ENCODE measurements around the gene PPP2R2C. TPM values are rescaled to one million over a fixed set of nuclear protein-coding genes. Genes with fewer than 3 reads are reported as not detected.

Gene PPP2R2C
- total RNA-seq, 2 donors from 2014 or later: 0.05 to 0.35 TPM

GRCh38 chr4:6441758-6442157, 30.7 kb downstream of the PPP2R2C start:
- Histone ChIP-seq H3K4me1 (no peaks in the 10 kb centered on the region), H3K36me3 (no peaks in the 10 kb centered on the region), H3K9ac (ENCODE audit: low read depth in 2 of 2, low read length in 2 of 2) (no peak overlapping the region), H3K27ac (no peak overlapping the region), H3K27me3 (no peaks in the 10 kb centered on the region), H3K4me3 (no peak overlapping the region), H3K9me3 (no peaks in the 10 kb centered on the region)
- DNase-seq: no peak
- intact Hi-C loops (cut with DNase I): no loop called here
- no peak for TF ChIP-seq CTCF (IDR thresholded peaks at IDR 0.05)

DNA sequence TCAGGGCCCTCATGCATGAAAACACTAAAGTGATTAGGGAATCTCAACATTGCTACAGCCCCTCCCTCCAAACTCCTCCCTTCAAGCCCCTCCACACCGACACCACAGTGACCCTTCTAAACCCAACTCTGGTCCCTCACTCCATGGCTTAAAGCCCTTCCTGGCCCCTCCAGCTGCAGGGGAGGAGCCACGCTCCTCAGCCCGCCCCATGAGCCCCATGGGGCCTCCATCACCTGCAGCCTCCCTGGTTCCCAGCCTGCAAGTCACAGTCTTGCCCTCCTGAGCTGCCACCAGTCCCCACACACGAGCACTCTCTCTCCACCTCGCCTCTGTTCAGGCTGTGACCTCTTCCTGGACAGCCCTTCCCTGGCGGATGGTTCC, 31.2 kb downstream of the PPP2R2C start:
- Histone ChIP-seq H3K4me3 (no peak overlapping the region), H3K4me1 (no peaks in the 10 kb centered on the region), H3K27me3 (no peaks in the 10 kb centered on the region), H3K9me3 (no peaks in the 10 kb centered on the region), H3K9ac (ENCODE audit: low read depth in 2 of 2, low read length in 2 of 2) (no peak overlapping the region), H3K36me3 (no peaks in the 10 kb centered on the region), H3K27ac (no peak overlapping the region)
- no peak for TF ChIP-seq CTCF (IDR thresholded peaks at IDR 0.05)
- no peak for DNase-seq
- intact Hi-C loops (cut with DNase I): no loop called here

DNA sequence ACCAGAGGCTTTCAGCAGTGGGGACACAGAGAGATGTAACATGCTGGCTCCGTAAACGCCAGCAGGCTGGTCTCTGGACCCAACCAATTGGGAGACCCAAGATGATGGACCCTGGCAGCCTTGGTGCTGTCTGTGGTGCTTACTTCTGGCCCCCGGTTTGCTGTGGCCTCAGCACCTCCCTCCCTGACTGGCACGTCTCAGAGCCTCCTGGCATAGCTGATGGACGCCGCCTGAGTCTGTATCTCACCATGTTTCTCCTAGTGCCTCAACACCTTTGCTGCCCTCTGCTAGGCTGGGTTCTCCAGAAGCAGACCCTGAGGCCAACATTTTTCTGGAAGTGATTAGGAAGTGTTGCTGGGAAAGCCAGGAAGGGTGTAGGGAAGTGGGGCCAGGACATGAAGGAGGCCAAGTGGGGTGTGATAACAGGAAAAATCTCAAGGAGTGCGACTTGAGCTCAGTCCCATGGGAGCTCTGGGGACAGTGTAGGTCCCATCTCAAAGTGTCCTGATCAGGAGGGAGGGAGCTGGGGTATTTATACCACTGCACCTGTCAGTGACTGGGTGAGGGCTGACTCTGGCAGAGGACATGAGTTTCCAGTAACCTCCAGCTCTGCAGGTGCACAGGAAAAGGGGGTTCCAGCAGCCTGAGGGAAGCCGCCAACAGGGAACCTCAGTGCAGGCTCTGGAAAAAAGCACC, 31.8 kb downstream of the PPP2R2C start:
- Histone ChIP-seq H3K4me3 (no peak overlapping the region), H3K27ac (no peak overlapping the region), H3K9me3 (no peaks in the 10 kb centered on the region), H3K27me3 (no peaks in the 10 kb centered on the region), H3K9ac (ENCODE audit: low read depth in 2 of 2, low read length in 2 of 2) (no peak overlapping the region), H3K36me3 (no peaks in the 10 kb centered on the region), H3K4me1 (no peaks in the 10 kb centered on the region)
- DNase-seq: no peak
- no peak for TF ChIP-seq CTCF (IDR thresholded peaks at IDR 0.05)
- intact Hi-C loops (cut with DNase I): no loop called here

- Histone ChIP-seq H3K9ac (ENCODE audit: low read depth in 2 of 2, low read length in 2 of 2) (no peak overlapping the region), H3K36me3 (no peaks in the 10 kb centered on the region), H3K27ac (no peak overlapping the region), H3K4me3 (no peak overlapping the region), H3K27me3 (no peaks in the 10 kb centered on the region), H3K9me3 (no peaks in the 10 kb centered on the region), H3K4me1 (no peaks in the 10 kb centered on the region)
- no peak for TF ChIP-seq CTCF (IDR thresholded peaks at IDR 0.05)
- intact Hi-C loops (cut with DNase I): no loop called here
- no peak for DNase-seq
Measured at GRCh38 chr4:6439120-6439762, 33.2 kb downstream of the PPP2R2C start.

DNA sequence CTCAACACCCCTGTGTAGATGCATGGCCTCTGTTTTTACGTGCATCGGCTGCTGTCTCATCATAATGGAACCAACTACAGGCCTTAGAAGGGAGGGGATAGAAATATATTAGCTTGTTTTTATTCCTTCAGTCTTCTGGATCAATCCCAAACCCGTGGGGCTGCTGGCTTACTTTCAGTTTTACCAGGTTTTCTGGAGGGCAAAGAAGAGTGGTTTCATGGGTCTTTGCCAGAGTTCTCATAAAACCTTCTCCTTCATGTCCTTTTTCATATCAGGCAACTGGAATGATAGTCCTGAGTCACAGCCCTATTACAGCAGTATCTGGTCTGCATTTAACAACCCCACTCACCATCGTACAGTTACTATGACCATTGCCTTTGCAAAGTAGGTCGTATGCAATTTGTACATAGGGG, 34.6 kb downstream of the PPP2R2C start:
- no peak for TF ChIP-seq CTCF (IDR thresholded peaks at IDR 0.05)
- intact Hi-C loops (cut with DNase I): no loop called here

More for the DNA sequence above, 34.6 kb downstream of the PPP2R2C start:
- Histone ChIP-seq H3K4me1 (no peaks in the 10 kb centered on the region), H3K9ac (ENCODE audit: low read depth in 2 of 2, low read length in 2 of 2) (no peak overlapping the region), H3K27me3 (no peaks in the 10 kb centered on the region), H3K9me3 (no peaks in the 10 kb centered on the region), H3K36me3 (no peaks in the 10 kb centered on the region), H3K27ac (no peak overlapping the region), H3K4me3 (no peak overlapping the region)
- DNase-seq: no peak
